Measurements from ENCODE around the gene PCDHGB6. TPM values are rescaled to one million over a fixed set of nuclear protein-coding genes. Genes with fewer than 3 reads are reported as not detected.

Gene PCDHGB6
- total RNA-seq, 4 donors from 2014 or later = 4.5 to 13.8 (median 8.2) TPM

DNA sequence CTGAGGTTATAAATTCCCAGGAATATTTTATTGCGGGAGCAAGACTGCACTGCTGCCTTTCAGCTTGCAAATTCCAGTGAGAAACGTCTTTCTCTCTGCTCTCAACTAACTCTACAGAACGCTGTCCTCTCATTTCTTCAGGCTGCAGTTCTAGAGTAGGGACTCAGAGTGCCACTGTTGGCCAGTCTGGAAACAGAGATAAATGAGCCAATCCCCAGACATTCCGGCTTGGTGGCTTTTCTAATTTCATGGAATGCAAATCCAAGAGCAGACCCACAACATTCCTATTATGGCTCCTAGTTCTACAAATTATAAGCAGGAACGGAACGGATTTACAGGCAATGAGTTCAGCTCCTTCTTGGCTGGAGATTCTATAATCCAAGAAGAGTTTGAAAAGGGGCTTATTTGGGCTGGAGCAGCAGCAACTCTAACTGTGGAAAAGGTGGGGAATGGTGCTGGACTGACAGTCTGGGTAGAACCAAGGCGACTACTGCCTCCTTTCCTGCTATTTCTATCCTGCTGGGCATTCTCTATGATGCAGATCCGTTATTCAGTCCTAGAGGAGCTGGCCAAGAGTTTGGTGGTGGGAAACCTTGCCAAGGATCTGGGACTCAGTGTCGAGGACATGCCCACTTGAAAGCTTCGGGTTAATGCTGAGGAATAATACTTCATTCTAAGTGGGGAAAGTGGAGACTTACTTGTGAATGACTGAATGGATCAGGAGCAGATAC is 31.8 kb downstream of the PCDHGB6 start:
- 63% methylated on average over 10 of the region's 10 CpGs for WGBS
- Histone ChIP-seq H3K9me3 (peaks cover 21% of the 10 kb centered on the region), H3K4me3 (no peak overlapping the region), H3K27ac (no peak overlapping the region), H3K4me1 (no peaks in the 10 kb centered on the region), H3K27me3 (no peaks in the 10 kb centered on the region), H3K36me3 (no peaks in the 10 kb centered on the region)
- no peak for TF ChIP-seq POLR2AphosphoS5 (IDR thresholded peaks at IDR 0.05)
- TF ChIP-seq, protein P1, sequence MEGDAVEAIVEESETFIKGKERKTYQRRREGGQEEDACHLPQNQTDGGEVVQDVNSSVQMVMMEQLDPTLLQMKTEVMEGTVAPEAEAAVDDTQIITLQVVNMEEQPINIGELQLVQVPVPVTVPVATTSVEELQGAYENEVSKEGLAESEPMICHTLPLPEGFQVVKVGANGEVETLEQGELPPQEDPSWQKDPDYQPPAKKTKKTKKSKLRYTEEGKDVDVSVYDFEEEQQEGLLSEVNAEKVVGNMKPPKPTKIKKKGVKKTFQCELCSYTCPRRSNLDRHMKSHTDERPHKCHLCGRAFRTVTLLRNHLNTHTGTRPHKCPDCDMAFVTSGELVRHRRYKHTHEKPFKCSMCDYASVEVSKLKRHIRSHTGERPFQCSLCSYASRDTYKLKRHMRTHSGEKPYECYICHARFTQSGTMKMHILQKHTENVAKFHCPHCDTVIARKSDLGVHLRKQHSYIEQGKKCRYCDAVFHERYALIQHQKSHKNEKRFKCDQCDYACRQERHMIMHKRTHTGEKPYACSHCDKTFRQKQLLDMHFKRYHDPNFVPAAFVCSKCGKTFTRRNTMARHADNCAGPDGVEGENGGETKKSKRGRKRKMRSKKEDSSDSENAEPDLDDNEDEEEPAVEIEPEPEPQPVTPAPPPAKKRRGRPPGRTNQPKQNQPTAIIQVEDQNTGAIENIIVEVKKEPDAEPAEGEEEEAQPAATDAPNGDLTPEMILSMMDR (IDR thresholded peaks at IDR 0.05) = no peak
- no peak for TF ChIP-seq EP300 (IDR thresholded peaks at IDR 0.05)
- no peak for TF ChIP-seq POLR2A (IDR thresholded peaks at IDR 0.05)
- no peak for DNase-seq (ENCODE audit: low spot score in 2 of 2)

- Histone ChIP-seq H3K27me3 (no peaks in the 10 kb centered on the region), H3K4me3 (no peak overlapping the region), H3K9me3 (peaks cover 21% of the 10 kb centered on the region), H3K4me1 (no peaks in the 10 kb centered on the region), H3K36me3 (no peaks in the 10 kb centered on the region), H3K27ac (no peak overlapping the region)
- WGBS = 97% methylated on average over 9 of the region's 9 CpGs
- DNase-seq (ENCODE audit: low spot score in 2 of 2) = no peak
- TF ChIP-seq POLR2AphosphoS5 (IDR thresholded peaks at IDR 0.05) = no peak
- TF ChIP-seq, protein P1 (IDR thresholded peaks at IDR 0.05) = no peak
- no peak for TF ChIP-seq EP300 (IDR thresholded peaks at IDR 0.05)
- no peak for TF ChIP-seq POLR2A (IDR thresholded peaks at IDR 0.05)
These were observed 32.5 kb downstream of the PCDHGB6 start for GRCh38 chr5:141440341-141440740.

DNA sequence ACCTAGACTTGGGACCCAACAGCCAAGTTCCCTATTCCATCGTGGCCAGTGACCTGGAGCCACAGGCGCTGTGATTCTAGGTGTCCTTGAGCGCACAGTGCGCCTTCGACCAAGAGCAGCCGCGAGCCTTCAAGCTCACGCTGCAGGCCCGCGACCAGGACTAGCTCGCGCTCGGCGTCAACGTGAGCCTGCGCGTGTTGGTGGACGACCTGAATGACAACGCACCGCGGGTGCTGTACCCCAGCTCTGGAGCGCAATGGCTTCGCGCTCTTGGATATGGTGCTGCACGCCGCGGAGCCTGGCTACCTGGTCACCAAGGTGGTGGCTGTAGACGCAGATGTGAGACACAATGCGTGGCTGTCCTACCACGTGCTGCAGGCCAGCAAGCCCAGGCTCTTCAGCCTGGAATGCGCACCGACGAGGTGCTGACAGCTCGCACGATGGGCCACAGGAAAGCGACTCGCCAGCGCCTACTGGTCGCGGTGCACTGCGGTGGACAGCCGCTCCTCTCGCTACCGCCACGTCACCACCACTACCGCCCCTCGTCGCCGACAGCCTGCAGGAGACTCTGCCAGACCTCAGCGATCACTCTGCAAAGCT is 33.9 kb downstream of the PCDHGB6 start:
- 46% methylated on average over 45 of the region's 50 CpGs for WGBS
- no peak for DNase-seq (ENCODE audit: low spot score in 2 of 2)
- Histone ChIP-seq H3K4me3 (no peak overlapping the region), H3K9me3 (peaks cover 21% of the 10 kb centered on the region), H3K4me1 (no peaks in the 10 kb centered on the region), H3K36me3 (no peaks in the 10 kb centered on the region), H3K27ac (no peak overlapping the region), H3K27me3 (no peaks in the 10 kb centered on the region)
- TF ChIP-seq EP300 (IDR thresholded peaks at IDR 0.05) = no peak
- no peak for TF ChIP-seq POLR2A (IDR thresholded peaks at IDR 0.05)
- TF ChIP-seq, protein P1 (IDR thresholded peaks at IDR 0.05) = no peak
- no peak for TF ChIP-seq POLR2AphosphoS5 (IDR thresholded peaks at IDR 0.05)

Other genes with a start within 250 kb of the PCDHGB6 start
- gene PCDHB7, start 235.4 kb upstream of the PCDHGB6 start, total RNA-seq = 1 to 10 TPM in 1 of 4 donors, under 1 TPM in 3; 0.49 to 1.2 (median 0.78) TPM
- gene PCDHB8, start 230.2 kb upstream of the PCDHGB6 start, total RNA-seq = under 1 TPM in 3 of 4 donors, not detected in 1; 0.62 to 0.93 (median 0.68) TPM
- 1 to 10 TPM; 2.9 to 4.8 (median 3.2) TPM for gene PCDHB16, start 225.6 kb upstream of the PCDHGB6 start, total RNA-seq
- 1 to 10 TPM; 1.1 to 3.2 (median 2.5) TPM for gene PCDHB9, start 220.9 kb upstream of the PCDHGB6 start, total RNA-seq
- gene PCDHB10, start 215.7 kb upstream of the PCDHGB6 start, total RNA-seq = 1 to 10 TPM in 3 of 4 donors, under 1 TPM in 1; 0.60 to 1.4 (median 1.2) TPM
- 1 to 10 TPM in 3 of 4 donors, under 1 TPM in 1; 0.98 to 2.8 (median 1.2) TPM for gene PCDHB11, start 208.4 kb upstream of the PCDHGB6 start, total RNA-seq
- gene PCDHB12, start 199.3 kb upstream of the PCDHGB6 start, total RNA-seq = 1 to 10 TPM in 1 of 4 donors, under 1 TPM in 3; 0.83 to 2.2 (median 0.95) TPM
- gene PCDHB13, start 194.1 kb upstream of the PCDHGB6 start, total RNA-seq = 1 to 10 TPM; 5.9 to 10.0 (median 6.2) TPM
- 1 to 10 TPM; 2.5 to 6.5 (median 6.0) TPM for gene PCDHB14, start 184.7 kb upstream of the PCDHGB6 start, total RNA-seq
- gene PCDHB15, start 162.6 kb upstream of the PCDHGB6 start, total RNA-seq = 1 to 10 TPM in 3 of 4 donors, under 1 TPM in 1; 0.68 to 2.3 (median 1.6) TPM
- 1 to 10 TPM in 2 of 4 donors, under 1 TPM in 2; 0.57 to 4.5 (median 0.99) TPM for gene SLC25A2, start 104.0 kb upstream of the PCDHGB6 start, total RNA-seq
- gene TAF7, start 87.2 kb upstream of the PCDHGB6 start, total RNA-seq = 10 to 100 TPM; 47.3 to 70.3 (median 62.7) TPM
- under 1 TPM; 0.26 to 0.38 (median 0.33) TPM for gene PCDHGA1, start 77.5 kb upstream of the PCDHGB6 start, total RNA-seq
- 1 to 10 TPM; 2.0 to 3.4 (median 2.9) TPM for gene PCDHGA2, start 69.3 kb upstream of the PCDHGB6 start, total RNA-seq
- 1 to 10 TPM; 1.3 to 2.3 (median 1.7) TPM for gene PCDHGA3, start 64.2 kb upstream of the PCDHGB6 start, total RNA-seq
- 1 to 10 TPM; 1.2 to 4.3 (median 2.8) TPM for gene PCDHGB1, start 57.9 kb upstream of the PCDHGB6 start, total RNA-seq
- 1 to 10 TPM; 2.0 to 5.6 (median 3.2) TPM for gene PCDHGA4, start 53.0 kb upstream of the PCDHGB6 start, total RNA-seq
- gene PCDHGB2, start 48.0 kb upstream of the PCDHGB6 start, total RNA-seq = 1 to 10 TPM; 2.6 to 6.5 (median 3.8) TPM
- 1 to 10 TPM; 1.5 to 4.0 (median 2.7) TPM for gene PCDHGA5, start 43.9 kb upstream of the PCDHGB6 start, total RNA-seq
- gene PCDHGB3, start 37.8 kb upstream of the PCDHGB6 start, total RNA-seq = 1 to 10 TPM; 4.3 to 9.7 (median 7.5) TPM
- 1 to 10 TPM; 3.3 to 7.3 (median 5.3) TPM for gene PCDHGA6, start 34.1 kb upstream of the PCDHGB6 start, total RNA-seq
- gene PCDHGA7, start 25.3 kb upstream of the PCDHGB6 start, total RNA-seq = 1 to 10 TPM; 2.7 to 5.6 (median 4.5) TPM
- gene PCDHGB4, start 20.3 kb upstream of the PCDHGB6 start, total RNA-seq = 10 to 100 TPM in 1 of 4 donors, 1 to 10 TPM in 3; 4.1 to 10.3 (median 7.2) TPM
- gene PCDHGA8, start 15.4 kb upstream of the PCDHGB6 start, total RNA-seq = 1 to 10 TPM; 1.1 to 5.1 (median 2.1) TPM
- 10 to 100 TPM; 13.3 to 27.4 (median 15.3) TPM for gene PCDHGB5, start 10.1 kb upstream of the PCDHGB6 start, total RNA-seq
- 10 to 100 TPM in 1 of 4 donors, 1 to 10 TPM in 3; 4.9 to 20.8 (median 7.9) TPM for gene PCDHGA9, start 5.2 kb upstream of the PCDHGB6 start, total RNA-seq
- 10 to 100 TPM in 2 of 4 donors, 1 to 10 TPM in 2; 7.0 to 23.6 (median 10.3) TPM for gene PCDHGA10, start 5.0 kb downstream of the PCDHGB6 start, total RNA-seq
- 10 to 100 TPM in 2 of 4 donors, 1 to 10 TPM in 2; 9.2 to 18.3 (median 9.9) TPM for gene PCDHGB7, start 9.7 kb downstream of the PCDHGB6 start, total RNA-seq
- gene PCDHGA11, start 13.0 kb downstream of the PCDHGB6 start, total RNA-seq = 10 to 100 TPM in 1 of 4 donors, 1 to 10 TPM in 3; 3.4 to 14.3 (median 6.9) TPM
- 10 to 100 TPM in 1 of 4 donors, 1 to 10 TPM in 3; 2.9 to 13.4 (median 6.6) TPM for gene PCDHGA12, start 22.5 kb downstream of the PCDHGB6 start, total RNA-seq
- 10 to 100 TPM; 30.0 to 73.4 (median 60.4) TPM for gene PCDHGC3, start 67.9 kb downstream of the PCDHGB6 start, total RNA-seq
- 10 to 100 TPM in 3 of 4 donors, 1 to 10 TPM in 1; 2.7 to 30.6 (median 15.0) TPM for gene PCDHGC4, start 77.0 kb downstream of the PCDHGB6 start, total RNA-seq
- 10 to 100 TPM in 1 of 4 donors, 1 to 10 TPM in 3; 1.6 to 10.5 (median 3.2) TPM for gene PCDHGC5, start 81.1 kb downstream of the PCDHGB6 start, total RNA-seq
- gene DIAPH1, start 211.0 kb downstream of the PCDHGB6 start, total RNA-seq = 100 to 1,000 TPM in 1 of 4 donors, 10 to 100 TPM in 3; 83.0 to 115 (median 95.1) TPM
- gene HDAC3, start 228.8 kb downstream of the PCDHGB6 start, total RNA-seq = 10 to 100 TPM; 50.0 to 79.2 (median 59.4) TPM
- gene RELL2, start 229.0 kb downstream of the PCDHGB6 start, total RNA-seq = 1 to 10 TPM; 2.9 to 9.0 (median 5.7) TPM
- gene FCHSD1, start 243.4 kb downstream of the PCDHGB6 start, total RNA-seq = 100 to 1,000 TPM in 2 of 4 donors, 10 to 100 TPM in 2; 40.1 to 117 (median 77.1) TPM

Data from suprapubic skin (tissue), 4 donors.